ENCODE data around the gene EFHD2. TPM values are rescaled to one million over a fixed set of nuclear protein-coding genes. Genes with fewer than 3 reads are reported as not detected.
A peak's percentile ranks its signal among the peaks of the same experiment; 100 is the strongest.
"Not testable (repeated sequence)": the region's sequence is repeated elsewhere in the genome, so short reads cannot be mapped to it uniquely, and the experiment has no call there.

The EFHD2 gene
- total and polyA plus RNA-seq, 2 of the 8 experiments (the other 6 are each of a cell fraction or from before 2014, with no cell fraction given): 24.4 to 25.1 TPM

GRCh38 chr1:15434739-15435138 lies 25.1 kb downstream of the EFHD2 start:
- not testable (repeated sequence) for H3K14ac ChIP-seq (ENCODE audit: insufficient read length); H2AK5ac ChIP-seq (ENCODE audit: low read depth, low read length); H3K18ac ChIP-seq (ENCODE audit: extremely low read depth, low read length); FAIRE-seq; H2BK20ac ChIP-seq (ENCODE audit: low read length); H3K27ac ChIP-seq (ENCODE audit: low read depth, low read length); H3K4ac ChIP-seq (replicated peaks; ENCODE audit: insufficient read length, low read depth, low read length); H2BK15ac ChIP-seq (ENCODE audit: low read length); H2AFZ ChIP-seq (ENCODE audit: low read length); H3K9me3 ChIP-seq (ENCODE audit: insufficient read depth in 2 of 2, low read depth in 1 of 2, low read length in 1 of 2); H2BK5ac ChIP-seq (ENCODE audit: low read depth, low read length); DNase-seq (ENCODE audit: low read depth in 1 of 2, low spot score in 2 of 2); H3K4me1 ChIP-seq (replicated peaks in 1 of 4; ENCODE audit: control insufficient read depth in 3 of 4, insufficient read depth in 4 of 4, low read length in 3 of 4); H3K4me2 ChIP-seq (ENCODE audit: insufficient read depth in 1 of 2, low read depth in 2 of 2, low read length in 2 of 2); H2BK120ac ChIP-seq (replicated peaks; ENCODE audit: low read depth, low read length); H4K91ac ChIP-seq (replicated peaks; ENCODE audit: insufficient read length, low read length); H4K5ac ChIP-seq (ENCODE audit: insufficient read length, low read depth, low read length); H4K20me1 ChIP-seq (replicated peaks in 1 of 2; ENCODE audit: control insufficient read depth in 1 of 2, insufficient read depth in 2 of 2, low read length in 2 of 2); H3K79me2 ChIP-seq (ENCODE audit: control insufficient read depth in 1 of 2, insufficient read depth in 2 of 2, low read length in 2 of 2); H3K9ac ChIP-seq (replicated peaks in 1 of 4; ENCODE audit: extremely low read depth in 1 of 4, low read depth in 3 of 4, low read length in 3 of 4); H3K4me3 ChIP-seq (ENCODE audit: extremely low read depth in 1 of 4, insufficient read depth in 2 of 4, low read depth in 3 of 4, low read length in 4 of 4); H3K23me2 ChIP-seq (ENCODE audit: low read depth, low read length); H3K36me3 ChIP-seq (ENCODE audit: control insufficient read depth in 2 of 4, insufficient read depth in 4 of 4, low read length in 3 of 4); H3K79me1 ChIP-seq (ENCODE audit: low read depth, low read length); H3K56ac ChIP-seq (replicated peaks; ENCODE audit: insufficient read length, low read depth, low read length); H3K23ac ChIP-seq (ENCODE audit: insufficient read length); H2BK12ac ChIP-seq (ENCODE audit: low read depth, low read length); H3K27me3 ChIP-seq (replicated peaks in 1 of 4; ENCODE audit: control insufficient read depth in 3 of 4, extremely low read depth in 1 of 4, insufficient read depth in 3 of 4, low read length in 3 of 4); H4K8ac ChIP-seq (ENCODE audit: extremely low read depth, insufficient read depth, low read length)
- POLR2A ChIA-PET (ENCODE audit: partially characterized antibody): interaction anchor here (1.7 kb wide), 1 partner anchor 12 kb away, joined by 6 read pairs; no protein-coding TSS in a partner anchor
- 87% methylated on average over 8 of the region's 8 CpGs; no CpG with 5 or more reads in 1 of the 2 experiments for WGBS, 2 experiments (ENCODE audit: extremely low coverage in 1 of 2, insufficient coverage in 1 of 2, insufficient read length in 1 of 2, insufficient replicate concordance in 2 of 2, low coverage in 1 of 2, low lambda C conversion rate in 2 of 2, missing lambda C conversion rate in 1 of 2)
- TF ChIP-seq CEBPB (IDR thresholded peaks at IDR 0.05; ENCODE audit: low read depth, low read length): peak; percentile 32; the same call in 1 of the 2 replicates
- CTCF ChIA-PET (ENCODE audit: partially characterized antibody): interaction anchor here (1.2 to 16.9 kb wide), 5 partner anchors 9 to 111 kb away, joined by 4 to 170 read pairs (median 6); no protein-coding TSS in a partner anchor

All from H1 (cell line).